Suppressor macrophage treated with lipopolysaccharide for 4 hours (primary cell): ENCODE results near the gene RAP1GAP2.

Experiments used
- DNase-seq: peaks from one replicate; pipeline ENCODE4 v3.0.0-alpha.2; 2020

RAP1GAP2 gene

DNA sequence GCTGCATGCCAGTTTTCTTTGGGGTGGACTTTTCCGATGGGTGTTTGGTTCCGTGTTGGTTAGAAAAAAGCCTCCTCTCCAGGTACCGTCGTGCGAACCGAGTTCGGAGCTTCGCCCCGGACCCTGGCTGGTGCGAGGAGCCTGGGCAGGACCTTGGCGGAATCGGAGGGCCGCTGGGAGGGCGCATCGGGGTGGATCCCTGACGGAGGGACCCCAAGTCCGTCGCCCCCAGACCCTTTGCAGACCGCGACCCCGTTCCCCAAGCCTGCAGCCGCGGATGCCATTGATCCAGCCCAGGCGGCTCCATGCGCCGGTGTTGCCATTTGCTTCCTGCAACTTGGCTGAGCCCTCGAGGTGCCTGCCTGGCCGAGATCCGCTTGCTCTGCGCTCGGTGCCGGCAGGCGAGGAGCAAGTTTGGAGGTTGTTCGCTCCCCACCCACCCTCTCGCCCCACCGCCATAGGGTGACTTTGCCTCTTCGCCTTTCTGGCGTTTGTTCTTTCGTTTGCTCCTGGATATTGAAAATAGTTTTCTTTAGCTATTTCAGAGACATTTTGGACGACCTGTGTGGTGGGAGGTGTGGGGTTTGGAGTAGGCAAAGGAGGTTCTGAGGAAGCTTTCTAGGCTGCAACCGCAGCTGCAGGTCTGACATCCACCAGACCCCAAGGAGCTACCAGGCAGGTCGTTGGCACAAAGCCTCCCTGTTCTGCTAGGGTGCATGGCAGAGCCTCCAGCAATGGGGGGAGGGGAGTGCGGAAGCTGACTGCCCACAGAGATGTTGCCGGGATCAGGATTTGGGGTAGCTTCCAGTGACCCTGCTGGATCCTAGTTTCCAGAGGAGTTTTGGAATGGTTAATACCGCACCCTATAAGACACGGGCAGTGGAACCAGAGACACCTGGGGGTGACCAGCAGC lies 58.2 kb downstream of the RAP1GAP2 start:
- peak; percentile 18 for DNase-seq

DNA sequence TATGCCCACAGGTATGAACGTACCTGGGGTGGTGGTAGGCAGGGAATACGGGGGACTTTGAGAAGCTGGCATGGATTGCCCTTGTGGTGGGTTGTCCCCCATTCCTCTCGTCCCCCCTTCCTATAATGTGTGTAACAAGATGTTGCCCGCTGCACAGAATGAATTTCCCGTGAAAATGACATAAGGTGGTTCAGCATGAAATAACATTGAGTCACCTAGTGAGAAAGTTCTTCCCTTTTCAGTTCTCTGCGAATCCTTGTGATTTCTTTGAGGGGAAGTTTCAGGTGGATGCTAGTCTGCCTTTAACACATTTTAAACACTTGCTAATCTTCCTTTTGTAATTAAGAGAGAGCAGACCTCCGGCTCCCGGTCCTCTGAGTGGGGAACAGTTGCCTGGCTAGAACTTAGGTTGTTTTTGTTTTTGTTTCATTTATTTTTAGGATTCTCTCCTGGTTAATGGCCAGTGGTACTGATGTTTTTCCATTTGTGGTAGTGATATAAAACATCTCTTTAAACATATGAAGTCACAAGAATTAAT lies 58.9 kb downstream of the RAP1GAP2 start:
- DNase-seq, result peak; percentile 20

- DNase-seq, result no peak
Measured at GRCh38 chr17:2856727-2857126, 60.5 kb downstream of the RAP1GAP2 start.

- DNase-seq, result no peak
Measured at GRCh38 chr17:2860045-2860444, 63.8 kb downstream of the RAP1GAP2 start.

GRCh38 chr17:2860883-2861282 lies 64.6 kb downstream of the RAP1GAP2 start:
- DNase-seq, result no peak

DNA sequence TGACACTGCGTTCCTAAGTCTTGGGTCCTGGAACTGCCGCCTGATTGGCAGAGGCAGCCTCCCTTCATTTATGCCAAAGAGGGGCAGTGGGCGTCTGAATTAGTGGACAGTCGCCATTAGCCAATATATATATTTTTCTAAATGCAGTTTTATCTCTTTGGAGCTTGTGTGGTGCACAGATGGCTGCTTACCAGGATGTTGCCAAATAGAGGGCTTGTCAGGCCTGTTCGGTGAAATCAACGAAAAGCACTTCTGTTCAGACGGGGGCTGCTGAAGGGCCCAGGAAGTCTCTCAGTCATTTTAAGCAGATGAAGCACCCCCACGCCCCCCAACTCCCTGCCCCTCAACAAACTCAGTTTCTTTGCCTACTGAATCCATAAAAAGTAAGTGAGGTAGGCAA lies 66.0 kb downstream of the RAP1GAP2 start:
- DNase-seq, result no peak

- no peak for DNase-seq
Measured at GRCh38 chr17:2863204-2863603, 67.0 kb downstream of the RAP1GAP2 start.

- DNase-seq, result no peak
Measured at GRCh38 chr17:2865228-2865627, 69.0 kb downstream of the RAP1GAP2 start.

DNA sequence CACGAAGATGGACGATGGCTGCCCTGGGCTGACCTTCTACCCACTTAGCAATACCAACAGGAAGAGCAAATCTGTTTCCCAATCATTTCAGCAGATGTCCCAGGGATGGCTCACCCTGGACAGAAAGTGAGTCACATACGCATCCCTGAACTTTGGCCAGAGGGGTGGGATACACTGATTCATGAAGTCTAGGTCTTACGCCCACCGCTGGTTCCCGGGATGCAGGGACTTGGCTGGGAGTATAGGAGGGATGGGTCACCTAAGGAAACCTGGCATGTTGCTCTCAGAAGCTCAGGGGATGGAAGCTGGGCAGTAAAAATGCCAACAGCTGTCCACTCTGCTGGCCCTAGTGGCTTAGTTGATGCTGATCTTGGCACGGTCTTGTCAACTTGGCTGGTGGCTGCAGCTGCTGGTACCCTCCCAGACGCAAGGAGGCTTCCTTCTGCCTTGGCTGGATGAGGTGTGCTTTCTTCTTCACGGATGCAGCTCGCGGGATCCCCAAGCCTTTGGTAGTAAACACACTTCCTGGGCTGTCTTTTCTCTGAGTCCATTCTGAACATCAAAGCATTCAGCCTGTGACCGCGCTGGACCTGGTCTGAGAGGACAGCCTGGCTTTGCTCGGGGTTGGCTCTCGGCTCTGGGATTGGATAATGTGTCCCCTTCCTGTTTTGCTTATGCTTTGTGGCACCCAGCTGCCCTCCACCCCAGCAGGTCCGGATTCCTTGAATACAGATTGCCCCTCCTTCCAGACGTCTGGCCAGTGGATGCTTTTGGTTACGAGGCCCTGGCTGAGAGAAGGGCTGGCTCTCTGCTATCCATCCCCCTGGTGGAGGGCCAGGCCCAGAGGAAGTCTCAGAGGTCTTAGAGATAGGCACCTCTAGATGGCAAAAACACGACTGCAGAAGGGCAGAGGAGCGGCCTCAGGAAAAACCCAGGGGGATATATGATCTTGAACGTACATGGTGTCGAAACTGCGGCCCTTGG lies 71.5 kb downstream of the RAP1GAP2 start:
- DNase-seq, result no peak

DNA sequence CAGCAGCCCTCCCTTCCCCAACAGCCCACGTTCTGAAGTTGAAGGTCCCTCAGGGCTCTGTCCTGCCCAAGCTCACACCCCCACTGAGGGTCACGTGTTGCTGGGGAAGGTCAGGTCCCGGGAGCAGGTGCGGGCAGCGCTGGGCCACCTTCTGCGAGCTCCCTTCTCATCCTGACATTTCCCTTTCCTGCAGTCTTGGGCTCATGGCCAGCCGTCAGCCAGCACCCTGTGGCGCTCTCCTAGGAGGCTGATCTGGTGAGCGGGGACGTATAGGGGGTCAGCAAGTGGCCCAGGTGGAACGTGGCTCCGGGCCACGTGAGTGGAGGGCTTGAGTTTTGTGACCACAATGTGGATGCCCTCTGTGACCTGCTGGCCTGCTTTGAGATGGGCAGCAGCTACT lies 73.4 kb downstream of the RAP1GAP2 start:
- DNase-seq, result no peak

DNA sequence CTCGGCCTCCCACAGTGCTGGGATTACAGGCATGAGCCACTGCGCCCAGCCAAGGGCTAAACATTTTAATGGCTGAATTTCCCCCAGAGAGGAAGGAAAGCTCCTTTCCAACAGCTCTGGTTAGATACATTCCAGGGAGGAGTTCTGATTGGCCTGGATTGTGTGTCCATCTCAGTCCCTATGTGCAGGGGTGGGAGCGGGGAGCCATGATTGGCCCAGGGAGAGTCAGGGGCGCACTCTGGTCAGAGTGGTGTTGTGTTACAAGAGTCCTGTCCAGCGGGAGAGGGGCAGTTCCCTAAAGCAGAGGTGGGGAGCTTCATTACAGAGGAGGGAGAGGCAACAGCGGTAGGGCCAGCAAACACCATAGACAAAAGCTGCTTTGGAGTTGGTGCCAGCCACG lies 75.0 kb downstream of the RAP1GAP2 start:
- DNase-seq, result no peak

DNA sequence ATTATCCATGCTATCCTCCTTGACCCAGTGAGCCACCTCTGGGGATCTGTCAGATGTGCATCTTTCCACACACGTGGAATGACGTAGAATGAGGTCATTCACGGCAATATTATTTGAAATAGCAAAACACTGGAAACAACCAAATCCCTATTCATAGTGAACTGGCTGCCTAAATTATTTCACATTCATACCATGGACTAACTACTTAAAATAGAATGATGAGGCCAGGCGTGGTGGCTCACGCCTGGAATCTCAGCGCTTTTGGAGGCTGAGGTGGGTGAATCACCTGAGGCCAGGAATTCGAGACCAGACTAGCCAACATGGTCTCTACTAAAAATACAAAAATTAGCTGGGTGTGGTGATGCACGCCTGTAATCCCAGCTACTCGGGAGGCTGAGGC lies 75.5 kb downstream of the RAP1GAP2 start:
- DNase-seq, result no peak

- DNase-seq, result no peak
Measured at GRCh38 chr17:2872282-2872681, 76.0 kb downstream of the RAP1GAP2 start.

- DNase-seq, result no peak
Measured at GRCh38 chr17:2874189-2874686, 78.0 kb downstream of the RAP1GAP2 start.

DNA sequence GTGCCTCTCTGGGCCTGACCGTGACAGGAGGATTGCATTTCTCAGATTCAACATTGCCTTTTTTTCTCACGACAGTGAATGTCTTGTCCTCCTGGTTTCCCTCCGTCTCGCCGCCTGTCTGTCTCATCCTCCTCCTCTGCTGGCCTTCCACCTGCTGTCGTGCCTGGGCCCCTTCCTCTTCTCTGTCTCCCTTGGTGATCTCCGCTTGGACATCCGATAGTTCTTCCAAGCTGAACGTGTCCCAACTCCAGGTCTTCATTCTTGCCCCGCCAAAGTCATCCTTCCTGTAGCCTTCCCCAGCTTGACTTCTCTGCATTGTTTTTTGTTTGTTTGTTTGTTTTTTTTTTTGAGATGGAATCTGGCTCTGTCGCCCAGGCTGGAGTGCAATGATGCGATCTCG lies 79.4 kb downstream of the RAP1GAP2 start:
- DNase-seq, result no peak

GRCh38 chr17:2876467-2876866 lies 80.2 kb downstream of the RAP1GAP2 start:
- DNase-seq, result no peak

GRCh38 chr17:2878751-2879254 lies 82.6 kb downstream of the RAP1GAP2 start:
- no peak for DNase-seq

DNA sequence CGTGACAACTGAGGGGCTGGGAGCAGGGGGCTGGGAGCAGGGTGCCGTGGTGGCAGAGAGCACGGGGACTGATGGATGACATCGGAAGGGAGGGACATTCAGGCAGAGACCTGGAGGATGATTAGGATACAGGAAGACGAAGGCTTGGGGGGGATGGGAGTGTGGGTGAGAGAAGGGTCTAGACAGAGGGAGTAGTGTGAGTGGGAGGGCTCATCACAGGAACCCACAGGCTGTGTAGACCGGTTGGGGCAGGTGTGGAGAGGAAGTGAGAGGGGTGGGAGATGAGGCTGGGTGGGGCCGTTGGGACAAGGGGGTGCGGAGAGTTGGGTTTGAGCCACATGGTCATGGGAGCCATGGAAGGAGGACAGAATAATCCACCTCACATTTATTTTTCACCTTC lies 83.8 kb downstream of the RAP1GAP2 start:
- no peak for DNase-seq

DNA sequence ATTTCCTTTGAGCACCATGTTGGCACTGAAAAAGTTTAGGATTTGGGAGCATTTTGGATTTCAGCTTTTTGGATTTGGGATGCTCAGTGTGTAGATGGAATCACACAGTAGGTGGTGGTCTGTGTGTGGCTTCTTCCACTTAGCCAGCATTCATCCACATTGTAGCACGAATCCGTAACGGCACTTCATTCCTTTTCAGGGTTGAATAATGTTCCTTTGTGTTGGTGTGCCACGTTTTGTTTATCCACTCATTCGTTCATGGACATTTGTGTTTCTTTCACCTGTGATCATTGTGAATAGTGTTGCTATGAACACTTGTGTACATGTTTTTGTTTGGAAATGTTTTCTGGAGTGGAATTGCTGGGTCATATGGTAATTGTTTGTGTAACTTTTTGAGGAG lies 85.1 kb downstream of the RAP1GAP2 start:
- DNase-seq, result no peak

DNA sequence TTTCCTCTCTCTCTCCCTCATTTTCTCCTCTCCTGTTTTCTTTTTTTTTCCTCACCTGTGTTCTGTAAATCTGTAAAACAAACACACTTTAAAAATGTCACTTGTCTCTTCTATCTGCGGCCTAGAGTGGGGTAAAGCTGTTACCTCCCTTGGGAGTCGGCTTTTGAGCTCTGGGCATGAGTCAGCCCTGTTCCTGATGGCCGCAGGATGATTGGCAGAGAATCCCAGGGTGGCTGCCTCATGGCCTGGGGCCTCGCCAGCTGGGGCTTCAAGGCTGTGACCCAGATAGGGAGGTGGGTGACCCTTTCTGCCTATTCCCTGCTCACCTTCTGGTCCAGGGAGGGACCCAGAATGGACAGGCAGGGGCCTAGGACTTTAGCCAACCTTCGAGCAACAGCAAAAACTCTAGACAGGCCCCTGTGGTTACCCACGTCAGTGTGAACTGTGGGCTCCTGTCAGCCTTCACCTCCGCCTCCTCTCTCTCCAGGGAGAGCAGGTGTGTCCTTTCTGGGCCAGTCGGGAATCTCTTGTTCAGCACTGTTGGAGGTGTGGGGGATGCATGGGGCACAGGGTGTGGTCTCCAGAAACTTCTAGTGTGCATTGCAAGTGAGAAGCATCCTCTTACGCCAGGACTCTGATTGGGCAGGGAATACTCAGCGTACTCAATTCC lies 87.4 kb downstream of the RAP1GAP2 start:
- DNase-seq, result no peak

DNA sequence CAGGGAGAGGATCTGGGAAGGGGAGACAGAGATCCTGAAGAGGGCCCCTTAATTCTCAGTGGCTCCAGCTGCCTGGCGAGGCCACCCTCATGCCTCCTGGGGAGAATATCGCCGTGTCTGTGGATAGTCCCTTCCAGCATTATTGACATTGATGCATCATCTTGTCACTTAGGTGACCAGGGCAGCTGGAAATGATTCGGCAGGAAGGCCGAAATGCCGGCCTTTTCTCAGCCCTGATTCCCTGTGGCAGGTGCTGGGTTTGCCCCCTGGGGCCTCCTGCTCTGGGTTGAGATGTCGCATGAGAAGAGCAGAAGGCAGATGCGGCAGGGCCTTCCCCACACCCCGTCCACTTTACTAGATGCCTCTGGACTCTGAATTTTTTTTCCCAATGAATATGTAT lies 89.5 kb downstream of the RAP1GAP2 start:
- no peak for DNase-seq

DNA sequence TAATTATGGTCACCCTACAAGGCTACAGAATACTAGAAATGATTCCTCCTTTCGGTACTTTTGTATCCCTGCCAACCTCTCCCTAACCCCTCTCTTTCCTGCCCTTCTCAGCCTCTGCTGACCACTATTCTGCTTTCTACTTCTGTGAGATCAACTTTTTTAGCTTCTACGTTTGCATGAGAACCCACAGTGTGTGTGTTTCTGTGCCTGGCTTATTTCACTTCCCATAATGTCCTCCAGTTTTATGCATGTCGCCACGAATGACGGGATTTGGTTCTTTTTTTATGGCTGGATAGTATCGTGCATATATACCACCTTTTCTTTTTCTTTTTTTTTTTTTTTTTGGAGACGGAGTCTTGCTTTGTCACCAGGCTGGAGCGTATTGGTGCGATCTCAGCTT lies 92.1 kb downstream of the RAP1GAP2 start:
- DNase-seq, result peak; percentile 32
